Gastrocnemius medialis (tissue), 4 donors: ENCODE results near the gene INSRR. TPM values are rescaled to one million over a fixed set of nuclear protein-coding genes. Genes with fewer than 3 reads are reported as not detected.

Experiments
- ATAC-seq, 2 donors: fragments of 150-250 bp; one replicate each; pipeline ENCODE4 v1.9.1; 2016
- DNase-seq, 2 donors: peaks; one replicate each; pipeline ENCODE4 v3.0.0-alpha.2; 2019
- H3K27ac ChIP-seq, 4 donors: fragments of 200-600 bp; sonication (generic); 1 replicate in 1 of 4; 2 replicates in 3 of 4; pipeline ENCODE4 v1.5.1; 2016 to 2018; ENCODE audit warnings: mild to moderate bottlenecking in 2 of 4, moderate library complexity in 1 of 4
- H3K27me3 ChIP-seq, 3 donors: fragments of 200-600 bp; sonication (generic) in 2 of 3; 1 replicate in 1 of 3; 2 replicates in 2 of 3; pipeline versions ENCODE4 v1.5.1 to v1.6.0; 2016 to 2019; ENCODE audit warnings: mild to moderate bottlenecking in 1 of 3, moderate library complexity in 1 of 3
- H3K36me3 ChIP-seq, 2 donors: fragments of 200-600 bp; sonication (generic) in 1 of 2; one replicate each; pipeline ENCODE4 v1.5.1; 2017 to 2018
- H3K4me1 ChIP-seq, 2 donors: fragments of 200-600 bp; sonication (generic) in 1 of 2; one replicate each; pipeline ENCODE4 v1.5.1; 2016 to 2017; ENCODE audit warnings: mild to moderate bottlenecking in 2 of 2
- H3K4me3 ChIP-seq, 4 donors: fragments of 200-600 bp; sonication (generic) in 3 of 4; 1 replicate in 1 of 4; 2 replicates in 3 of 4; pipeline ENCODE4 v1.5.1; 2016 to 2019; ENCODE audit warnings: mild to moderate bottlenecking in 2 of 4
- H3K9me3 ChIP-seq, 3 donors: fragments of 200-600 bp; sonication (generic) in 2 of 3; 1 replicate in 1 of 3; 2 replicates in 2 of 3; pipeline ENCODE4 v1.5.1; 2016 to 2019
- CTCF ChIP-seq, 5 experiments: fragments of 450-650 bp in 3 of 5; fragments of 200-600 bp in 2 of 5; sonication (generic) in 2 of 5; IDR thresholded peaks in 4 of 5; conservative IDR thresholded peaks in 1 of 5; 1 replicate in 4 of 5; 2 replicates in 1 of 5; pipeline ENCODE4 v1.5.1; 2016 to 2019; ENCODE audit warnings: antibody characterized with exemption in 5 of 5, mild to moderate bottlenecking in 3 of 5, moderate library complexity in 3 of 5
- POLR2A ChIP-seq, 2 donors: fragments of 450-650 bp; IDR thresholded peaks; one replicate each; pipeline ENCODE4 v1.6.1; 2017; ENCODE audit warnings: antibody characterized with exemption in 2 of 2, mild to moderate bottlenecking in 2 of 2, moderate library complexity in 2 of 2
- in situ Hi-C, 4 donors: fragments of 200-750 bp; cut with MboI; loops; one replicate each; pipeline versions ENCODE4 v1.15.0 to v1.8.0; 2017; ENCODE audit warnings: low sequenced_read_pairs in 4 of 4
- intact Hi-C: fragments of 100-400 bp; cut with DNase I; formaldehyde crosslinking; loops from one replicate; pipeline ENCODE4 v1.15.1; 2023; ENCODE audit warnings: low total_unique reads
- total RNA-seq, 4 donors: library from RNA; depleted of rRNA; stranded (reverse); fragments of >200 nt; gene quantifications; one replicate each; pipeline versions ENCODE4 v1.1.0 to v1.2.3, GENCODE V29; 2016

INSRR gene
- total RNA-seq, 4 donors from 2014 or later = not detected

DNA sequence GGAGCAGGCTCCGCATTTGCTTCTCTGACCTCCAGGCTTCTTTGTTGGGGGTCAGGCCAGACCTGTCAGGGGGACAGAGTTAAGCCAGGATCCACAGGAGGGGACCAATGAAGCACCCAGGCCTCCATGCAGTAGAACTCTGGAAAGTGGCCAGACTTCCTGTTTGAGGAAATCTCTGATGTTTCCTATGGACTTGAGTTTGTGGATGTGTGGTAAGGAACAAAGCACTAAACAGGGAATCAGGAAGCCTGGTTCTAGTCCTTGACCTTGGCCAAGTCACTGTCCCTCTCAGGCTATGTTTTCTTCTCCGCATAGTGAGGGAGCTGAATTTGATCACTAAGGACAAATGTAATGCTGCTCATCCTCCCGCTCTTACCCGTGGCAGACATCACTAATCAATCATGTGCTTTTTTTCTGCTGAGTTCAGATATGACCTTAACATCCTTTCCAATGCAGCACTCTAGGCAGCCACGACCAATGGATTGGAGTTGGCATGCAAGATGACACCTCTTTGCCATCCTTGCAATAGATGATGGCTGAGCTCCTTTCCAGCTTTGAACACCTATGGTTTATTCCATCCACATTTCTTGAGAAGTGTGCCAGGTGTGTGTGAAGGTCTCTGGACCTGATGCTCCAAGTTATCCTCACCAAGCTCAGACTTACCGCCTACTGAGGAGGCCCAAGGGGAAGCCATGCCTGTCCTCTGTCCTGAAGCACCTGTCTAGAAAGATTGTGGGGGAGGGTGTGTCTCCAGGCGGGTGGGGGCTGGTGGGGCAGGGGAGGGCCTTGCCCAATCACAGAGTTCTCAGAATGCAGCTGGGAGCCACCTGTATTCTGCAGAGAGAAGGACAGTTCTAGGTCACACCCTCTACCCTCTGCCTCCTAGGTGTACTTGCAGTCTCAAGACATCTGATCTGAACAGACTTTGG is 52.1 kb downstream of the INSRR start:
- H3K4me1 ChIP-seq = peaks cover 34 to 51% of the 10 kb centered on the region in 2 donors
- no peaks in the 10 kb centered on the region for H3K9me3 ChIP-seq
- intact Hi-C loops (no loop called here), in situ Hi-C loops (no loop called here)
- no peak overlapping the region for H3K4me3 ChIP-seq
- ATAC-seq (no peak), DNase-seq (no peak)
- H3K27ac ChIP-seq = peak overlapping the region; percentile 21 to 68 (median 53)
- TF ChIP-seq CTCF (IDR thresholded peaks at IDR 0.05 in 4 of 5, conservative IDR thresholded peaks at IDR 0.05 in 1 of 5) (no peak), POLR2A (IDR thresholded peaks at IDR 0.05) (no peak)
- no peaks in the 10 kb centered on the region for H3K36me3 ChIP-seq
- no peaks in the 10 kb centered on the region for H3K27me3 ChIP-seq

GRCh38 chr1:156805766-156806511 is 53.0 kb downstream of the INSRR start:
- H3K36me3 ChIP-seq = no peaks in the 10 kb centered on the region
- no peaks in the 10 kb centered on the region for H3K27me3 ChIP-seq
- TF ChIP-seq CTCF (IDR thresholded peaks at IDR 0.05 in 4 of 5, conservative IDR thresholded peaks at IDR 0.05 in 1 of 5) = no peak
- TF ChIP-seq POLR2A (IDR thresholded peaks at IDR 0.05) = no peak
- H3K27ac ChIP-seq = peak overlapping the region; percentile 21 to 68 (median 53)
- in situ Hi-C loops (no loop called here), intact Hi-C loops (no loop called here)
- ATAC-seq (peak; percentile 40 to 57), DNase-seq (peak; percentile 47 to 57)
- H3K4me1 ChIP-seq = peaks cover 42 to 59% of the 10 kb centered on the region in 2 donors
- H3K9me3 ChIP-seq = no peaks in the 10 kb centered on the region
- H3K4me3 ChIP-seq = no peak overlapping the region

- ATAC-seq = peak; percentile 53 to 55
- intact Hi-C loops = no loop called here
- H3K4me1 ChIP-seq = peaks cover 47 to 72% of the 10 kb centered on the region in 2 donors
Measured at GRCh38 chr1:156804572-156805243, 54.2 kb downstream of the INSRR start.

More at GRCh38 chr1:156804572-156805243, 54.2 kb downstream of the INSRR start:
- TF ChIP-seq CTCF (IDR thresholded peaks at IDR 0.05 in 4 of 5, conservative IDR thresholded peaks at IDR 0.05 in 1 of 5) (no peak), POLR2A (IDR thresholded peaks at IDR 0.05) (no peak)
- DNase-seq = peak in 1 of 2 donors; percentile 34
- peaks cover 0 to 10% of the 10 kb centered on the region in 2 donors for H3K36me3 ChIP-seq
- in situ Hi-C loops = loop anchor here in 1 of 4 donors (5.0 kb wide), 1 partner anchor 53 kb away; the partner anchor contains the start of gene INSRR
- H3K27ac ChIP-seq = peak overlapping the region in 3 of 4 donors; percentile 1 to 67 (median 18)
- H3K4me3 ChIP-seq = no peak overlapping the region
- no peaks in the 10 kb centered on the region for H3K9me3 ChIP-seq
- H3K27me3 ChIP-seq = no peaks in the 10 kb centered on the region
